PC-3 (cell line): Measurements from ENCODE around the gene TNFSF11. TPM values are rescaled to one million over a fixed set of nuclear protein-coding genes. Genes with fewer than 3 reads are reported as not detected.

Experiments used
- ATAC-seq: fragments of 200-7000 bp; cut with Tn5 transposase; 2 replicates; pipeline ENCODE4 v1.9.1; 2020; ENCODE audit warnings: mild to moderate bottlenecking, moderate library complexity
- BruUV-seq: library from RNA; stranded (reverse); fragments of 400-500 nt; replicated peaks from 2 replicates; lab custom pipeline; 2021; lab: Mats Ljungman, UMichigan
- CTCF ChIA-PET: fragments of 300-600 bp; sonication (Branson Sonifier 250); formaldehyde crosslinking; loops from one replicate; lab custom pipeline; 2022; ENCODE audit warnings: antibody characterized with exemption; lab: Charles Lee
- POLR2A ChIA-PET: fragments of 300-600 bp; sonication (Branson Sonifier 250); formaldehyde crosslinking; loops from one replicate; lab custom pipeline; 2022; ENCODE audit warnings: antibody characterized with exemption; ENCODE audit not compliant: unreplicated experiment; lab: Charles Lee
- DNase-seq: peaks from one replicate; pipeline ENCODE4 v3.0.0-alpha.2; 2015
- H2AFZ ChIP-seq: fragments of 300-600 bp; sonication (generic); 2 replicates; pipeline ENCODE4 v1.6.0; 2016; ENCODE audit warnings: antibody characterized with exemption, low read length
- H3F3A ChIP-seq: fragments of 300-600 bp; sonication (generic); one replicate; pipeline ENCODE4 v1.6.0; 2017; ENCODE audit warnings: antibody characterized with exemption, low read length, control low read depth, mild to moderate bottlenecking; ENCODE audit not compliant: unreplicated experiment
- H3K27ac ChIP-seq: fragments of 300-600 bp; sonication (generic); 2 replicates; pipeline ENCODE4 v1.5.1; 2016; ENCODE audit warnings: mild to moderate bottlenecking, low read length
- H3K27me3 ChIP-seq: fragments of 300-600 bp; sonication (generic); 2 replicates; pipeline ENCODE4 v1.6.1; 2016; ENCODE audit warnings: low read length, mixed read lengths
- H3K36me3 ChIP-seq: fragments of 300-600 bp; sonication (generic); 2 replicates; pipeline ENCODE4 v1.6.1; 2016; ENCODE audit warnings: low read depth, mixed run types, low read length, mixed read lengths
- H3K4me1 ChIP-seq: fragments of 300-600 bp; sonication (generic); 2 replicates; pipeline ENCODE4 v1.5.1; 2016; ENCODE audit warnings: low read length; ENCODE audit not compliant: insufficient read depth
- H3K4me2 ChIP-seq: fragments of 300-600 bp; sonication (generic); 2 replicates; pipeline ENCODE4 v1.6.0; 2016; ENCODE audit warnings: low read length
- H3K4me3 ChIP-seq: fragments of 300-600 bp; sonication (generic); 2 replicates; pipeline ENCODE4 v1.5.1; 2016; ENCODE audit warnings: mild to moderate bottlenecking, low read length, mixed read lengths
- H3K79me2 ChIP-seq: fragments of 300-600 bp; sonication (generic); 2 replicates; pipeline ENCODE4 v1.6.1; 2017; ENCODE audit warnings: low read length, mixed read lengths
- H3K9ac ChIP-seq: fragments of 300-600 bp; sonication (generic); 2 replicates; pipeline ENCODE4 v1.6.0; 2016; ENCODE audit warnings: mild to moderate bottlenecking, low read length
- H3K9me2 ChIP-seq: fragments of 300-600 bp; sonication (generic); replicated peaks from 2 replicates; pipeline ENCODE4 v1.6.1; 2016; ENCODE audit warnings: mixed run types, low read length, mixed read lengths
- H3K9me3 ChIP-seq: fragments of 300-600 bp; sonication (generic); 2 replicates; pipeline ENCODE4 v1.6.1; 2016; ENCODE audit warnings: low read length, mixed read lengths
- H4K20me1 ChIP-seq: fragments of 300-600 bp; sonication (generic); 2 replicates; pipeline ENCODE4 v1.6.1; 2016; ENCODE audit warnings: low read length, mixed read lengths
- EZH2 ChIP-seq: fragments of 300-600 bp; sonication (generic); IDR thresholded peaks from one replicate; pipeline ENCODE4 v1.6.1; 2017; ENCODE audit warnings: antibody characterized with exemption, mild to moderate bottlenecking, low read length; ENCODE audit not compliant: unreplicated experiment
- EZH2phosphoT487 ChIP-seq: fragments of 300-600 bp; sonication (generic); IDR thresholded peaks from 2 replicates; pipeline ENCODE4 v1.6.1; 2018; ENCODE audit warnings: mild to moderate bottlenecking, antibody characterized with exemption, low read length, borderline replicate concordance
- intact Hi-C: fragments of 100-400 bp; cut with micrococcal nuclease; formaldehyde crosslinking; loops from 2 replicates; pipeline ENCODE4 v1.9.0; 2023
- total RNA-seq: library from RNA; depleted of rRNA; stranded (reverse); fragments of >200 nt; gene quantifications from 2 replicates; pipeline ENCODE4 v1.2.3, GENCODE V29; 2014
- TF ChIP-seq, protein P1 (sequence below): fragments of 300-600 bp; sonication (generic); conservative IDR thresholded peaks from 2 replicates; pipeline ENCODE4 v1.5.1; 2017; ENCODE audit warnings: antibody characterized with exemption, low read depth, mild to moderate bottlenecking, low read length

TNFSF11 gene
- total RNA-seq, 1 experiment from 2014 or later: not detected

DNA sequence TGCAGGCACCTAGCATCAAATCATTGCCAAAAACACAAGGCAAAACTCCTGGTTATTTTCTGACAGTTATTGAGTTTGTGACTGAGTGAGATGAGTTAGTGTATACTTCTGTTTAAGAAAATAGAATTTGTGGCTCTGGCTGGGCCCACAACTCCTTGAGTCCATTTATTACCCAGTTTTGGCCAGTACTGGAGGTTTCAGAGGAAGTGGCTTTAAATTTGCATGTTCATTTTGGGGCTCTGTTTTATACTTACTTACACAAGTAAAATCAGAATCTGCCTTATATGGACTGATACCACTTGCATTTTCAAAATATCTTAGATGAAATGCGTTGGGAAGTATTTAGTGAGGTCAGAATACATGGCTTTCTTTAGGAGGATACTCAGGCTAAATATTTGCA is 29.0 kb downstream of the TNFSF11 start:
- TF ChIP-seq EZH2: no peak
- no peak for TF ChIP-seq EZH2phosphoT487
- TF ChIP-seq, protein P1, sequence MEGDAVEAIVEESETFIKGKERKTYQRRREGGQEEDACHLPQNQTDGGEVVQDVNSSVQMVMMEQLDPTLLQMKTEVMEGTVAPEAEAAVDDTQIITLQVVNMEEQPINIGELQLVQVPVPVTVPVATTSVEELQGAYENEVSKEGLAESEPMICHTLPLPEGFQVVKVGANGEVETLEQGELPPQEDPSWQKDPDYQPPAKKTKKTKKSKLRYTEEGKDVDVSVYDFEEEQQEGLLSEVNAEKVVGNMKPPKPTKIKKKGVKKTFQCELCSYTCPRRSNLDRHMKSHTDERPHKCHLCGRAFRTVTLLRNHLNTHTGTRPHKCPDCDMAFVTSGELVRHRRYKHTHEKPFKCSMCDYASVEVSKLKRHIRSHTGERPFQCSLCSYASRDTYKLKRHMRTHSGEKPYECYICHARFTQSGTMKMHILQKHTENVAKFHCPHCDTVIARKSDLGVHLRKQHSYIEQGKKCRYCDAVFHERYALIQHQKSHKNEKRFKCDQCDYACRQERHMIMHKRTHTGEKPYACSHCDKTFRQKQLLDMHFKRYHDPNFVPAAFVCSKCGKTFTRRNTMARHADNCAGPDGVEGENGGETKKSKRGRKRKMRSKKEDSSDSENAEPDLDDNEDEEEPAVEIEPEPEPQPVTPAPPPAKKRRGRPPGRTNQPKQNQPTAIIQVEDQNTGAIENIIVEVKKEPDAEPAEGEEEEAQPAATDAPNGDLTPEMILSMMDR: no peak
- CTCF ChIA-PET: no interaction called here
- intact Hi-C loops: no loop called here
- H3K36me3 ChIP-seq: no peaks in the 10 kb centered on the region
- no peak overlapping the region for H2AFZ ChIP-seq
- POLR2A ChIA-PET: no interaction called here
- H3K9me3 ChIP-seq: no peaks in the 10 kb centered on the region
- H4K20me1 ChIP-seq: no peaks in the 10 kb centered on the region
- H3K9me2 ChIP-seq: no peaks in the 10 kb centered on the region
- no peaks in the 10 kb centered on the region for H3K4me1 ChIP-seq
- H3K4me3 ChIP-seq: no peak overlapping the region
- no peak overlapping the region for H3K9ac ChIP-seq
- no peaks in the 10 kb centered on the region for H3K27me3 ChIP-seq
- H3F3A ChIP-seq: no peaks in the 10 kb centered on the region
- no TSS peak for BruUV-seq
- no peak overlapping the region for H3K27ac ChIP-seq
- H3K79me2 ChIP-seq: no peaks in the 10 kb centered on the region
- DNase-seq: no peak
- H3K4me2 ChIP-seq: no peak overlapping the region
- ATAC-seq: no peak

DNA sequence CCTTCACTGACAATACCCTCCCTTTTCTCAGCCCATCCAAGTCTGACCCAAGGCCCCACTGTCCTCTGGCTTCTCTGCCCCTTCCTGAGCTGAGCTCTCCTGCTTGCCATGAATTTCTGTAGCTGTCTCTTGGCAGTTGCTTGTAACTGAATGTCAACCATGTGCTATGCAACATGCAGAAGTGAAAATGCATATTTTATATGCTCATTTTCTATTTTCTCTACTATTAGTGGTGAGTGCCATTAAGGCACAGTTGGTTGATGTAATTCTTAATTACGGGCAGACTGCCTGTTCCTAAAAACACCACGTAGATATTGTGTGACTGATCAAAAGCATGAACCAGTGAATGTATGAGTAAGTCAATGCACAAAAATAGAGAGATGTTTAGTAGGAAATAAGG is 29.6 kb downstream of the TNFSF11 start:
- CTCF ChIA-PET: no interaction called here
- H3K79me2 ChIP-seq: no peaks in the 10 kb centered on the region

DNA sequence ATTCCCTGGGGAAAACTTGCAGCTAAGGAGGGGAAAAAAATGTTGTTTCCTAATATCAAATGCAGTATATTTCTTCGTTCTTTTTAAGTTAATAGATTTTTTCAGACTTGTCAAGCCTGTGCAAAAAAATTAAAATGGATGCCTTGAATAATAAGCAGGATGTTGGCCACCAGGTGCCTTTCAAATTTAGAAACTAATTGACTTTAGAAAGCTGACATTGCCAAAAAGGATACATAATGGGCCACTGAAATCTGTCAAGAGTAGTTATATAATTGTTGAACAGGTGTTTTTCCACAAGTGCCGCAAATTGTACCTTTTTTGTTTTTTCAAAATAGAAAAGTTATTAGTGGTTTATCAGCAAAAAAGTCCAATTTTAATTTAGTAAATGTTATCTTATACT is 33.6 kb downstream of the TNFSF11 start:
- no peak overlapping the region for H3K4me2 ChIP-seq
- intact Hi-C loops: no loop called here
- H4K20me1 ChIP-seq: no peaks in the 10 kb centered on the region
- POLR2A ChIA-PET: no interaction called here
- no peak overlapping the region for H3K27ac ChIP-seq
- H3K27me3 ChIP-seq: no peaks in the 10 kb centered on the region
- H3K79me2 ChIP-seq: no peaks in the 10 kb centered on the region
- H3K9ac ChIP-seq: no peak overlapping the region
- no peaks in the 10 kb centered on the region for H3F3A ChIP-seq
- ATAC-seq (no peak), DNase-seq (no peak)
- no peaks in the 10 kb centered on the region for H3K9me2 ChIP-seq
- CTCF ChIA-PET: no interaction called here
- H3K4me3 ChIP-seq: no peak overlapping the region
- BruUV-seq: no TSS peak
- TF ChIP-seq, protein P1: no peak
- TF ChIP-seq EZH2 (no peak), EZH2phosphoT487 (no peak)
- no peak overlapping the region for H2AFZ ChIP-seq
- H3K4me1 ChIP-seq: peaks cover 7% of the 10 kb centered on the region
- no peaks in the 10 kb centered on the region for H3K9me3 ChIP-seq
- H3K36me3 ChIP-seq: no peaks in the 10 kb centered on the region

More for the DNA sequence above, 29.6 kb downstream of the TNFSF11 start:
- Histone ChIP-seq H3K9me3 (no peaks in the 10 kb centered on the region), H3K27me3 (no peaks in the 10 kb centered on the region), H3K4me3 (no peak overlapping the region), H4K20me1 (no peaks in the 10 kb centered on the region), H3K4me1 (no peaks in the 10 kb centered on the region), H3K9me2 (no peaks in the 10 kb centered on the region), H3K9ac (no peak overlapping the region), H3K27ac (no peak overlapping the region), H2AFZ (no peak overlapping the region), H3K4me2 (no peak overlapping the region), H3F3A (no peaks in the 10 kb centered on the region), H3K36me3 (no peaks in the 10 kb centered on the region)
- TF ChIP-seq, protein P1: no peak
- TF ChIP-seq EZH2: no peak
- TF ChIP-seq EZH2phosphoT487: no peak
- BruUV-seq: no TSS peak
- ATAC-seq: no peak
- DNase-seq: no peak
- intact Hi-C loops: no loop called here
- POLR2A ChIA-PET: no interaction called here
